HCT116 (cell line): ENCODE measurements around the gene TRABD.

ENCODE experiments used
- CTCF ChIP-seq, 3 experiments: fragments of 200-600 bp in 1 of 3; sonication (generic) in 1 of 3; IDR thresholded peaks in 2 of 3; conservative IDR thresholded peaks in 1 of 3; 2 replicates each; pipeline ENCODE4 v1.5.1; 2012 to 2017; ENCODE audit warnings: low read depth in 2 of 3, low read length in 2 of 3, antibody characterized with exemption in 1 of 3, borderline replicate concordance in 1 of 3, control low read depth in 1 of 3, mild to moderate bottlenecking in 1 of 3, mixed read lengths in 1 of 3, mixed run types in 1 of 3, moderate library complexity in 1 of 3; ENCODE audit not compliant: insufficient read depth in 1 of 3
- EZH2 ChIP-seq: fragments of 200-600 bp; sonication (generic); IDR thresholded peaks from 2 replicates; pipeline ENCODE4 v1.6.1; 2017; ENCODE audit warnings: antibody characterized with exemption, mixed run types
- POLR2A ChIP-seq: IDR thresholded peaks from 2 replicates; pipeline ENCODE4 v1.7.0; 2011; ENCODE audit warnings: borderline replicate concordance; ENCODE audit not compliant: insufficient read depth, insufficient read length; ENCODE audit errors: extremely low read depth
- POLR2AphosphoS5 ChIP-seq: IDR thresholded peaks from 2 replicates; pipeline ENCODE4 v1.6.1; 2011; ENCODE audit warnings: mild to moderate bottlenecking, low read depth, low read length, moderate library complexity
- SP1 ChIP-seq: IDR thresholded peaks from 2 replicates; pipeline ENCODE4 v1.6.1; 2012; ENCODE audit warnings: low read depth

- TF ChIP-seq CTCF (IDR thresholded peaks at IDR 0.05 in 2 of 3, conservative IDR thresholded peaks at IDR 0.05 in 1 of 3; ENCODE audit: borderline replicate concordance in 1 of 3, insufficient read depth in 1 of 3, low read depth in 2 of 3, low read length in 2 of 3) (no peak), POLR2AphosphoS5 (no peak), POLR2A (no peak), SP1 (no peak), EZH2 (no peak)
These were observed 5.4 kb downstream of the TRABD start for GRCh38 chr22:50190941-50191741.
